Suprapubic skin (tissue), 4 donors: ENCODE measurements around the gene HOXD9. TPM values are rescaled to one million over a fixed set of nuclear protein-coding genes. Genes with fewer than 3 reads are reported as not detected.

Source experiments
- DNase-seq, 2 donors: peaks; one replicate each; pipeline ENCODE4 v3.0.0-alpha.2; 2019; ENCODE audit warnings: low spot score in 2 of 2
- H3K27ac ChIP-seq: fragments of 200-600 bp; sonication (generic); one replicate; pipeline ENCODE4 v1.5.1; 2019
- H3K27me3 ChIP-seq: fragments of 200-600 bp; sonication (generic); one replicate; pipeline ENCODE4 v1.5.1; 2019
- H3K36me3 ChIP-seq: fragments of 200-600 bp; sonication (generic); one replicate; pipeline ENCODE4 v1.5.1; 2019
- H3K4me1 ChIP-seq: fragments of 200-600 bp; sonication (generic); one replicate; pipeline ENCODE4 v1.5.1; 2019
- H3K4me3 ChIP-seq: fragments of 200-600 bp; sonication (generic); one replicate; pipeline ENCODE4 v1.5.1; 2019; ENCODE audit warnings: mild to moderate bottlenecking
- H3K9me3 ChIP-seq: fragments of 200-600 bp; sonication (generic); one replicate; pipeline ENCODE4 v1.5.1; 2019
- CTCF ChIP-seq, 2 donors: fragments of 200-600 bp in 1 of 2; fragments of 450-650 bp in 1 of 2; sonication (generic) in 1 of 2; IDR thresholded peaks; one replicate each; pipeline ENCODE4 v1.5.1; 2016 to 2019; ENCODE audit warnings: antibody characterized with exemption in 2 of 2, mild to moderate bottlenecking in 1 of 2, moderate library complexity in 1 of 2
- EP300 ChIP-seq: sonication (generic); formaldehyde crosslinking; IDR thresholded peaks from one replicate; pipeline ENCODE4 v1.6.1; 2017; ENCODE audit warnings: antibody characterized with exemption
- POLR2A ChIP-seq, 2 donors: fragments of 450-650 bp; IDR thresholded peaks; one replicate each; pipeline ENCODE4 v1.6.1; 2017; ENCODE audit warnings: antibody characterized with exemption in 2 of 2, mild to moderate bottlenecking in 2 of 2, moderate library complexity in 2 of 2
- POLR2AphosphoS5 ChIP-seq, 3 donors: sonication (generic); formaldehyde crosslinking; IDR thresholded peaks; one replicate each; pipeline ENCODE4 v1.6.1; 2017; ENCODE audit warnings: antibody characterized with exemption in 3 of 3
- WGBS: methylation state at CpG from one replicate; pipeline ENCODE4 v1.1.5; 2018; 5-methylcytosine and 5-hydroxymethylcytosine counted together
- total RNA-seq, 4 donors: library from RNA; depleted of rRNA; stranded (reverse); fragments of >200 nt; gene quantifications; one replicate each; pipeline ENCODE4 v1.1.0, GENCODE V29; 2016

HOXD9 gene
- total RNA-seq, 4 donors from 2014 or later, result 0.26 to 3.1 (median 2.6) TPM; not detected in 1

DNA sequence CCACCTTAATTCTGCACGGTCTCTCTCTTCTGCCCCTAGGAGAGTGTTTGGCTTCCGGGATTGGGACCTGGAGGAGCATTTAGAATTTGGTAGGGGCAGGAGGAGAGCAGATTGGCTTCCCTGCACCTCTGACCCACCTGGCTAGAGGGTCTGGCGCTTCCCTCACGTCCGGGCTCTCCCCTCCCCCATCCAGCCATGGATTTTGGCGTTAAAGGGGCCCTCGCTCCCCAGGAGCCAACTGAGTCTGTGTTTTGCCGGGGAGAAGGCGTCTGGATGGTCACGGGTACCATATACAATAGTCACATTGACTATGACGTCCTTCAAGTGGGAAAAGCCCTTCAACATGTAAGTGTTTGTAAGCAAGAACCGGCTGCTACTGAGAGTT is 41.1 kb downstream of the HOXD9 start:
- 40% methylated on average over 12 of the region's 12 CpGs for WGBS
- Histone ChIP-seq H3K27me3 (peaks cover 98% of the 10 kb centered on the region), H3K9me3 (no peaks in the 10 kb centered on the region), H3K36me3 (no peaks in the 10 kb centered on the region), H3K27ac (no peak overlapping the region), H3K4me3 (no peak overlapping the region), H3K4me1 (peaks cover 38% of the 10 kb centered on the region)
- DNase-seq, result no peak
- TF ChIP-seq CTCF (IDR thresholded peaks at IDR 0.05) (no peak), POLR2AphosphoS5 (IDR thresholded peaks at IDR 0.05) (no peak), POLR2A (IDR thresholded peaks at IDR 0.05) (no peak), EP300 (no peak)

DNA sequence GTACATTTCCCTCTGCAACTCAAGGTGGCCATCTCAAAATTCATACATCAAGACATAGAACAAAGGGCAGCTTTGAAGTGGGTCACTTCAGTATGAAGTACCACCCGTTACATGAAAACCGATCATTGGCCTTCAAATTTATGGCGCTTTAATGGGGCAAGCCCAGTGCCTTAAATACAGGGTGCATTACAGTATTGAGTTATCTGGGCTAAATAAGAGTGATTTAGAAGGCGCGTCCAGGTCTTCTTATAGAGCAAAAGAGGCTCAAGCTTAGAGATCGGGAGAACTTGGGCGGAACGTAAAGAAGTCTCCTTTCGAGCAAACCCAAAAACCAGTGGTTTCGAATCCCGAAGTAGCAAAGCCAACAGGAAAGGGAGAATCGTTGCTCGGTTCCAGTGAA is 41.7 kb downstream of the HOXD9 start:
- WGBS, result 60% methylated on average over 13 of the region's 13 CpGs

GRCh38 chr2:176164611-176165369 is 42.3 kb downstream of the HOXD9 start:
- WGBS, result 56% methylated on average over 50 of the region's 52 CpGs
- no peaks in the 10 kb centered on the region for H3K9me3 ChIP-seq

More for the DNA sequence above, 41.7 kb downstream of the HOXD9 start:
- no peak for DNase-seq
- Histone ChIP-seq H3K4me3 (no peak overlapping the region), H3K4me1 (peaks cover 33% of the 10 kb centered on the region), H3K36me3 (no peaks in the 10 kb centered on the region), H3K9me3 (no peaks in the 10 kb centered on the region), H3K27ac (no peak overlapping the region), H3K27me3 (peaks cover 98% of the 10 kb centered on the region)
- TF ChIP-seq CTCF (IDR thresholded peaks at IDR 0.05), result no peak
- no peak for TF ChIP-seq EP300
- TF ChIP-seq POLR2AphosphoS5 (IDR thresholded peaks at IDR 0.05), result no peak
- TF ChIP-seq POLR2A (IDR thresholded peaks at IDR 0.05), result no peak

GRCh38 chr2:176165370-176166050 is 43.0 kb downstream of the HOXD9 start:
- Histone ChIP-seq H3K4me3 (no peak overlapping the region), H3K27me3 (peaks cover 95% of the 10 kb centered on the region), H3K27ac (no peak overlapping the region), H3K4me1 (peaks cover 20% of the 10 kb centered on the region), H3K36me3 (no peaks in the 10 kb centered on the region), H3K9me3 (no peaks in the 10 kb centered on the region)
- WGBS, result 61% methylated on average over 23 of the region's 26 CpGs
- TF ChIP-seq POLR2A (IDR thresholded peaks at IDR 0.05) (no peak), CTCF (IDR thresholded peaks at IDR 0.05) (no peak), POLR2AphosphoS5 (IDR thresholded peaks at IDR 0.05) (no peak), EP300 (no peak)
- DNase-seq, result no peak

More at GRCh38 chr2:176164611-176165369, 42.3 kb downstream of the HOXD9 start:
- no peak for DNase-seq
- Histone ChIP-seq H3K27ac (no peak overlapping the region), H3K36me3 (no peaks in the 10 kb centered on the region), H3K27me3 (peaks cover 98% of the 10 kb centered on the region), H3K4me1 (peaks cover 27% of the 10 kb centered on the region), H3K4me3 (no peak overlapping the region)
- no peak for TF ChIP-seq POLR2AphosphoS5 (IDR thresholded peaks at IDR 0.05)

DNA sequence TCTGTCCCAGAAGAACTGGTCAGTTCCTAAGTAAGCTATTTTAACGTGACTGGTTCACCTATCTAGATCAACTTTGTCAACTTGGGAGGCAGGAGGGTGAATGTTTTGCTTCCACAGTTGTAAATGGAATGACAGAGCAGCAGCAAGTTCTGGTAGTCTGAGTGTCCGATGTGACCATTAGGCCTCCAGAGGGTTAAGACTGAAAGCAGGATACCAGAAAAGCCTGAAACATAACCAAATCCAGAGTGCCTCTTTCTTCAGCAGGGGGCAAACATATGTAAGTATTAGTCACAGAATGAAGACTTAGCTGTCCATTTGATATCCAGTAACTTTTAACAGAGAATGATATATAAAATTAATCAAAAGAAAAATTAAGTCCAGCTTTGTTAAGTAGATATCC is 43.8 kb downstream of the HOXD9 start:
- H3K27me3 ChIP-seq, result peaks cover 95% of the 10 kb centered on the region
- DNase-seq, result no peak
- H3K9me3 ChIP-seq, result no peaks in the 10 kb centered on the region
- H3K27ac ChIP-seq, result no peak overlapping the region
- H3K4me3 ChIP-seq, result no peak overlapping the region
- no peak for TF ChIP-seq POLR2A (IDR thresholded peaks at IDR 0.05)
- TF ChIP-seq CTCF (IDR thresholded peaks at IDR 0.05), result no peak
- TF ChIP-seq POLR2AphosphoS5 (IDR thresholded peaks at IDR 0.05), result no peak
- no peak for TF ChIP-seq EP300
- 45% methylated on average over 2 of the region's 2 CpGs for WGBS
- no peaks in the 10 kb centered on the region for H3K36me3 ChIP-seq
- peaks cover 15% of the 10 kb centered on the region for H3K4me1 ChIP-seq
